ENCODE results near the gene HLF.

HLF gene

GRCh38 chr17:55303008-55303493, 38.3 kb downstream of the HLF start:
- no peak overlapping the region for H3K4me3 ChIP-seq
- no peak for TF ChIP-seq CTCF (IDR thresholded peaks at IDR 0.05)
- H3K27ac ChIP-seq = no peak overlapping the region
- DNase-seq (ENCODE audit: low spot score) = no peak

GRCh38 chr17:55303701-55304145, 39.0 kb downstream of the HLF start:
- DNase-seq (ENCODE audit: low spot score) = no peak
- Histone ChIP-seq H3K4me3 (no peak overlapping the region), H3K27ac (no peak overlapping the region)
- TF ChIP-seq CTCF (IDR thresholded peaks at IDR 0.05) = no peak

- TF ChIP-seq CTCF (IDR thresholded peaks at IDR 0.05) = no peak
- no peak for DNase-seq (ENCODE audit: low spot score)
- Histone ChIP-seq H3K4me3 (no peak overlapping the region), H3K27ac (no peak overlapping the region)
These were observed 39.6 kb downstream of the HLF start for GRCh38 chr17:55304171-55304859.

- no peak for TF ChIP-seq CTCF (IDR thresholded peaks at IDR 0.05)
- H3K27ac ChIP-seq = no peak overlapping the region
- H3K4me3 ChIP-seq = no peak overlapping the region
- no peak for DNase-seq (ENCODE audit: low spot score)
These were observed 40.7 kb downstream of the HLF start for GRCh38 chr17:55305321-55306087.

GRCh38 chr17:55307879-55308278, 43.1 kb downstream of the HLF start:
- Histone ChIP-seq H3K27ac (no peak overlapping the region), H3K4me3 (no peak overlapping the region)
- DNase-seq (ENCODE audit: low spot score) = no peak
- TF ChIP-seq CTCF (IDR thresholded peaks at IDR 0.05) = no peak

GRCh38 chr17:55308613-55309391, 44.0 kb downstream of the HLF start:
- TF ChIP-seq CTCF (IDR thresholded peaks at IDR 0.05) = no peak
- no peak for DNase-seq (ENCODE audit: low spot score)
- Histone ChIP-seq H3K27ac (no peak overlapping the region), H3K4me3 (no peak overlapping the region)
